IPS DF 6.9 (cell line): Measurements from ENCODE around the gene SRI.

Source experiments
- DNase-seq: peaks from one replicate; pipeline ENCODE4 v3.0.0-alpha.2; 2013; ENCODE audit warnings: low read depth, low spot score
- H3K27ac ChIP-seq: one replicate; pipeline ENCODE4 v1.5.1; 2013; ENCODE audit warnings: low read length, control low read depth
- H3K27me3 ChIP-seq: 2 replicates; pipeline ENCODE4 v1.6.1; 2013; ENCODE audit warnings: mild to moderate bottlenecking, low read length; ENCODE audit not compliant: control insufficient read depth, insufficient read depth
- H3K36me3 ChIP-seq: 2 replicates; pipeline ENCODE4 v1.6.1; 2013; ENCODE audit warnings: low read length; ENCODE audit not compliant: control insufficient read depth, insufficient read depth
- H3K4me1 ChIP-seq: 2 replicates; pipeline ENCODE4 v1.6.1; 2013; ENCODE audit warnings: low read length; ENCODE audit not compliant: control insufficient read depth, insufficient read depth
- H3K4me3 ChIP-seq: 2 replicates; pipeline ENCODE4 v1.5.1; 2013; ENCODE audit warnings: mild to moderate bottlenecking, low read length
- H3K9me3 ChIP-seq: 2 replicates; pipeline ENCODE4 v1.6.1; 2013; ENCODE audit warnings: low read length, inconsistent platforms; ENCODE audit not compliant: control insufficient read depth, insufficient read depth
- WGBS: extraction: QIAGEN DNeasy Blood & Tissue Kit; methylation state at CpG from one replicate; pipeline ENCODE4 v1.1.7; 2013; ENCODE audit warnings: mixed read lengths, missing lambda C conversion rate; ENCODE audit not compliant: insufficient read length, insufficient coverage; 5-methylcytosine and 5-hydroxymethylcytosine counted together

The SRI gene

GRCh38 chr7:88155756-88156155 lies 64.1 kb downstream of the SRI start:
- Histone ChIP-seq H3K4me3 (no peak overlapping the region), H3K36me3 (no peaks in the 10 kb centered on the region), H3K27me3 (no peaks in the 10 kb centered on the region), H3K9me3 (no peaks in the 10 kb centered on the region), H3K27ac (no peak overlapping the region), H3K4me1 (no peaks in the 10 kb centered on the region; the same call in 1 of the 2 replicates)
- 100% methylated on average over 2 of the region's 4 CpGs for WGBS
- no peak for DNase-seq
